Left renal pelvis (tissue), 4 donors: ENCODE measurements around the gene CLRN3. TPM values are rescaled to one million over a fixed set of nuclear protein-coding genes. Genes with fewer than 3 reads are reported as not detected.

Source experiments
- DNase-seq, 4 donors: peaks; one replicate each; pipeline ENCODE4 v3.0.0-alpha.2; 2013; ENCODE audit warnings: low read depth in 4 of 4, low spot score in 3 of 4
- polyA plus RNA-seq, 4 donors: library from polyadenylated mRNA; unstranded; fragments of 120-200 nt; gene quantifications; one replicate each; pipeline ENCODE4 v1.2.1, GENCODE V29; 2013; ENCODE audit not compliant: insufficient read length in 4 of 4

CLRN3 gene
- polyA plus RNA-seq, 4 donors: 14.4 to 19.7 (median 17.0) TPM; not detected in 1

DNA sequence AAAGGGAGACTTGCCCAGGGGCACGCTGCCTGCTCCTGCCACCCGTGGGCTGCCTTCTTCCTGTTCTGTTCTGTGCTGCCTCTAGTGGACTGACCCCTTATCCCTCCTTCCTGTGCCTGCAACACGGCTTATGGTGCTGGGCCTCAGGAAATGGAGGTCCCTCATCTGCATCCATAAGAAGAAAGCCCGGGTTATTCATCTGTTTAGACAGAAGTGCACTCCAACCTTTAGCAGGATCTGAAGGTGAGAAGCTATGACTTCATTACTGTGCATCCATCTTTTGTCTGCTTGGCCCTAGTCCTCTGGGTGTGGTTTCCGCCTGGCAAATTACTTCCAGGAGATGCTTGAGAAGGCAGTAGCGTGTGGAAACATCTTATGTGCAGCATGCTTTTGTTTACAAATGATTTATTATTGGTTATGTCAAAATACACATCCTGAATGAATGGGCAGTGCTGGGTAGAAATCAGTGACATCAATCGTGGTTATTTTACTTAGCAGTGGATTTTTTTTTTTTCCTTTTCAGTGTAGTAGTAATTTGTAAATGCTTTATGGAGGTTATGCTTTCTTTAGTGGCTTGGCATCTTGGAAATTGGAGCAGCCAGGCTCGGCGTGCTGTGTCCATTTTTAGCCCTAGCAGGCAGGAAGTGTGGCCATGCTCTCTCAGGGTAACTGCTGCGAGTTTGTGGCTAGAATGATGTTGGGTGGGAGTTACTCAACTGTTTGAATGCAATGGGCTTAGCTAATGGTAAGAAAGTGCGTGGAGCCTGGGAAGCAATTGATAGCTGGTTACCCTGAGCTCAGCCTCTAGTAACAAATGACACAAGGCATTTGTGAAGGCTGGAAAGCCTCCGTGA, 26.9 kb upstream of the CLRN3 start:
- no peak for DNase-seq

DNA sequence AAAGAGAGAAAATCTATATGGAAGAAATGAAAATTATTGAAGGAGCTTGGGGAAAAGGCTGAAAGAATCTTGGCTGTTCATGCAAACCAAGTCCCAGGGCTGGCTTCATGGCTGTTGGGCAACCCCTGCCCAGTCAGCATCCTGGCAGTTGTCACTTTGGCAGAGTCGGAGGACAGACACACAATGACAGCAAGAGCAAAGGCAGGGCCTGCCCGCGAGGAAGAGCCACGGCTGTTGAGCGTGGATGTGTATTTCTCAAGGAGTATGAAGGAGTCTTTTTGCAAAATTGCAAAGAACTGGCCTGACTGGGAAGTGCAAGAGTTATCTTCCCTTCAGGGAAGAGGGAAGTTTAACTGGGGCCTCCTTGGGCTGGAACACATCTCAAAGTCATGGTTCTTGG, 25.8 kb upstream of the CLRN3 start:
- DNase-seq: no peak

DNA sequence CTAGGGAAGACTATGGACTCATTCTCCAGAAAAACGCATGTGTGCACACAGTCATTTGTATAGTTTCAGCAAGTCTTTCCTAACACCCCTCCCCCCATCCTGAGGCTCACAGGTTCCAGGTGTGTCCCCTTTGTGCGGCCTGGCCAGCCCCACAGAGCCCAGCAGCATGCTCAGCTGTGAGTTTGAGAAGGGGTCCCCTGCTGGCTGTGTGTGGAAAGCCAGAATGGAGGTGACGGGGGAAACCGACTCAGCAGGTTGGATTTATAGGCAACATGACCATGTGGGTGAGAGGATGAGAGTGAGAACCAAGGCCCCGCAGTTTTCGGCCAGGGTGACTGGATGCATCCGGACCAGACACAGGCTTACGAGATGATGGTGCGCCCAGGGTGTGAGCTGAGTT, 24.1 kb upstream of the CLRN3 start:
- no peak for DNase-seq

DNA sequence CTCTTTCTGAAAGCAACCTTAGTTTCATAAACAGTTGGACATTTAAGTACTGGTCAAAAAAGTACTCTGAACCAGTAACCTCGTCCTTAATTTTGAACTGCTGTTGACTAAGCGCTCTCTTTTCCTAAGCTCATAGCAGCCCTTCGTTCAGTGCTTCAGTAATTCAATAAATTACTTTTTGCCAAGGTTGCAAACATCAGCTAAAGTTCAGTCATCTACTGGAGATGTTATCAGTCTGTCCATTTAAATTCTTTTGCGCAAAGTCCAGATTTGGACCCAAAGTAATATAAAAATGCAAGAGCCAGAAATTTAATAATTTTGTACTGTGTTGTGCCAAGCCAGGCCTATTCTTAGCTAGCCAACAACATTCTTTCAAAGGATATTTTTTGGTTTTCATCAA, 22.6 kb upstream of the CLRN3 start:
- no peak for DNase-seq

DNA sequence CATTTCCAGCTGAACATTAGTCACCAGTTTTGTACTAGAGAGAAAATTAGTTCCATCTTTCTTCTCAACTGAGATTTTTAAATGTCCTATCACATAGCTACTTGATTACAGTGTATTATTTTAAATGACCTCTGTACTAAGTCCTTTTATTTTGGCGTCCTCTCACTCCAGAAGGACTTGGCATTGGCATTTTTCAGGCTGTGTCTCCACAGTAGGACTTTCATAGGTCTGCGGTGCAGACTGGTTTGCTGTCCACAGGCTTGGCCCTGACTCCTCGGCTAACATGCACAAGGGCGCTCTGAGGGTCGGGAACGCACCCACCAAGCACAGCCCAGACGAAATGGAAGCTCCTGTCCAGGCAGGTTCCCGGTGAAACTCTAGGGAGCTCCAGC, 20.6 kb upstream of the CLRN3 start:
- no peak for DNase-seq

DNA sequence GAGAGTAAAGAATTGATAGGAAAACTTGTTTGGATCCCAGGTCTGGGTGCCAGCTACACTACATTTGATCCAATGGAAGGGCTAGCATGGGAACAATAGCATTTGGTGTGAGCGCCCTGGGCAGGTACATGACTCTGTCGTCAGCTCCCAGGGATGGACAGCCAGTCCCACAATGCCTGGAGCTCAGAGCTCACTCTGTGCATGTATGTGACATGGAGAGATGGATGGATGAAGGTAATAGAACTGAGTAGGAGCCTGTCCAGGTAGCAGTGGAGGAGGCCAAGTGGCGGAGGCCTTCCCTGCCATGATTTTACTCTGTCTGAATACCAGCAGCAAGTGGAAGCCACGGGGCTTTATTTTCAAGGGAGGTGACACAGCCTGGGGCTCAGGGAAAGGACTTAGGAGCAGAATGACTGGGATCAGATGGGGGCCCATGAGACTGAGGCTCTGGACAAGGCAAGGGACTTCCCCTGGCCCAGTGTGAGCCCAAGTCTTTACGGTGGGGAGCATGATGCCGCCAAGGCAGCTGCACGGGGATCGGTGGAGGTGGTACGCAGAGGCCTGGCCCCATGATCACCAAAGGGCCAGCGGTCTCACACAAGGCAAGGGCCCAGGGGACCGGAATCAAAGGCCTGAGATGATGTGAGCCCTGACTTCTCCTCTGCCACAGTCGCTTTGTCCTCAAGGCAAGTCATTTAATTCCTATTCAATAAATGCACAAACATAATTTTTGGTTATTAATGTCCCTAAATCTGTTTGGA, 20.0 kb upstream of the CLRN3 start:
- no peak for DNase-seq

DNA sequence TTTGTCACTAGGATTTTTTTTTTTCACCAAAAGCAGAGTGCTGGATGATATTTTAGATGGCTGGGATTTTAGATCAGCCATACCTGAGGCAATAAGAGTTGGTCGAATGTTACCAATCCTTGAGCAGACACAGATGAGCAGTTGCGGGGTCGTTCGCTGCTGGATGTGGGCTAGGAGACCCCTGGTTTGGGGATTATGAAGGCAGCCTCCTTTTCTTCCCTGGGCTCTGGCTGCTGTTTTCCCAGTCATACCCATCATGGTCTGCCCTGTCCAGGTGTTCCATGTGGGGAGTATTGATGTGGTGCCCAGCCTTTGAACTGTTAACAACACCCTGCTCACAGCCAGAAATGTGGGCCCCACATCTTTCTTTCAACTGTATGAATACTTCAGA, 19.1 kb upstream of the CLRN3 start:
- no peak for DNase-seq

DNA sequence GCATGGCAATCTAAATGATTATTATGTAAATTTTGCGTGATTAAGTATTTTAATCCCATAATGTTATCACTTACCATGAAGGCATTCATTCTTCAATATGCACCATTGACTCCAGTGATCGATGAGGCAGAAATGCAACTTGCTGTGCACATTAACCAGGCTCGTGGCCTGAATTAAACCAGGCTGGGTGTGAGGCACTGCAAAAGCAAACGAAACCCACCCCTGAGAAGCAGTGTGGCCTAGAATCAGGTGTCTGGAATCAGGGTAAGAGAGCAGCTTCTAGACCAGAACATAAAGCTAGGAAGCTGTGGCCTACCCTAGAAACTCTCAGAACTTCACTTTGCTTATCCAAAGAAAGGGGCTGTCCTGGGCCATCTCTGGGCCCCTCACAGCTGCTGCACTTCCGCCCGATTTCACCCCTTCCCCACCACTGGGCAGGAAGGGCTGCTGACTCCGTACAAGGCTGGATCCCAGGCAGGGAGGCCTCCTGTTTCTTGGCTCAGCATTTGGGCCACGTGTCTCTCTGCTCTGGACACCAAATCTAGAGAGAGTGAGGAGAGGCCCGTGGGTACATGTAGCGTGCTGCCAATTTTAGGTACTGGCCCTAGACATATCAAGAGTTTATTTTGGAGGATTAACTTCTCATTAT, 18.6 kb upstream of the CLRN3 start:
- DNase-seq: no peak

DNA sequence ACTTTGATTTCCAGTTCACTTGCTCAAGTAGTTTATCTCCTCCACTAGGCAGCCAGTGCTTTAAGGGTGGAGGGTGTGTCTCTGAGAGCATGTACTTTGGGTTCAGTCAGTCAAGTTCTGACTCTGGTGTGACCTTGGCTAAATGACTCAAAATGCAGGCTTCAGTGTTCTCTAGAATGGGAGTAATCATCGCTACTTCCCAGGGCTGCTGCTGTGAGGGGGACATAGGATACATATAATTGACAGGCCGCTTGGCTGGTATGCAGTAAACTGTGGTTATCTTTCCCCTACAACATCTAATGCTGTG, 17.7 kb upstream of the CLRN3 start:
- DNase-seq: no peak

DNA sequence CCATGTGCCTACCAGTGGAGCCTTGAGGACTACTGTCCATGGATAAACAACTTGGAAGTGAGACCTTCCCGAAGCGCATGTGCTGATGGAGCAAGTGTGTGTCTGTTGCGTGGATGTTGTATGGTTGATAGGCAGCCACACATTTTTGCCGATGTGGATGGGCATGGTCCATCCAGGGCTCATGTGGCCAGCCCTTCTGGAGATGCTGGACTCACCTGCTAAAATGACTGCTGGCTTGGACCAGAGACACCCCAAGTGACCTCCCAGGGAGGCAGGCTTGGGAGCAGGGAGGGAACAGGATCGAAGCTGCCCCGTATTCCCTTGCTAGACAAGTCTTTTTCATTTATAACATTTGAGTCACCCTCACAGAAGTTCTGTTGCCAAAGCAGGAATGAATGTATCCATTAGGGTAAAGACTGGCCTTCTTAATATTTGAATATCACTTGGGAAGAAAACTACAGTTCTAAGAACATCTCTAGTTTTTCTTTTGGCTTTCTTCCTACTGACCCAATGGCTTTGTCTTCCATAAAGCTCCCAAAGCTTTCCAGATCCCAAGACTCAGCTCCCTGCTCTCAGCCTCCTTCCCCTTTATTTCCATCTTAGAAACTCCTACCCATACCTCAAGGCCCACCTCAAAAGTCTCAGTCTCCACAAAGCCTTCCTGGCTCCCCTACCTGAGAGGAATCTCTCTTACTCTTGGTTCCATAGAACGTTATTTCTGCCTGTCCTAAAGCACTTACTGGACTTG, 17.1 kb upstream of the CLRN3 start:
- no peak for DNase-seq

DNA sequence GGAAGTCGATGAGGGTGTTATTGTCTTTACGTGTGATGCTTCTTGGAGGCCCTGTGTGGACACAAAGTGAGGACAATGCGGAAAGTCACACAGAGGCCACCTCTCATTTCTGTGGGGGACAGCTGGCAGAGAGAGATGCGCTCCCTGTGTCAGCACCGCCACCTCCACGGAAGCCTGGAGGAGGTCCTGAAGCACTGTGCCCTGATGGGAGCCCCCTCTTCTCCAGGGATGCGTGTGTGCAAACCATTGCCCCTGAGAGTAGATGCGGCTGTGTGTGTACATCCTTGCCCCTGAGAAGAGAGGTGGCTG, 16.2 kb upstream of the CLRN3 start:
- no peak for DNase-seq

DNA sequence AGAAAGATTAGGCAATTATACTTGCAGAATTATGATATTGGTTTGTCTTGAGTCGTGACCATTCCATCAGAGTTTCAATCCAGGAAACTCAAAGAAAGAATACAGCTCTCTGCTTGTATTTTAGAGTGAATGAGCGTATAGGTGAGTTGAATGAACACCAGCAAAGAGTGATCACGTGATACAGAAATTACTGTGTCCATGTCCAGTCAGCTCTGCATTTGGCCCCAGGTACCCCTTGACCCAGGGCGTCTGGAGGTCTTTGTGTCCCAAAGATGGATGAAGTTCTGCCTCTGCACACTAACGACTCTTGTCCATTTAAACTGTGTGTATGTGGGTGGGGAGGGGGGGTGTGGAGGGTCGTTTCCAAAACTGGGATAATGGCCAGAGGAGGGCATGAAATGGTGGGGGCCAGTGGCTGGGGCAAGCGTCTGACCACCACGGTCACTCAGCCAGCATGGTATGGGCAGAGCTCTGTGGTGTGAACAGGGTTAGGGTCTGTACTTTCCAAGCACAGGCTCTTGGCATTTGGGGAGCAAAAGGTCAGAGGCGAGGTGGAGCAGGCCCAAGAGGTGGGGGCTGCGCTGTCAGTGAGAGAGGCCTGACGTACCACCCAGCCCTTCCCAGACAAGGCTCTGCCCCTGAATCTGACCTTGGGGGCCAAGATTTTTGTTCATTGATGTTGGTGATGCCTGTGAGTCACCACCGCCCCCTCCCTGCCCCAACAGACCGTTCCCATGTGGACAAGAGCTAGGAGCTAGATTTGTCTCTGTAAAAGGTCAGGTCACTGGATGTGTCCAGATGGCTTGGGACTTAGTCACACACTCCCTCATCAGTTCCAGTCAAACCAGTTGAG, 15.6 kb upstream of the CLRN3 start:
- no peak for DNase-seq

DNA sequence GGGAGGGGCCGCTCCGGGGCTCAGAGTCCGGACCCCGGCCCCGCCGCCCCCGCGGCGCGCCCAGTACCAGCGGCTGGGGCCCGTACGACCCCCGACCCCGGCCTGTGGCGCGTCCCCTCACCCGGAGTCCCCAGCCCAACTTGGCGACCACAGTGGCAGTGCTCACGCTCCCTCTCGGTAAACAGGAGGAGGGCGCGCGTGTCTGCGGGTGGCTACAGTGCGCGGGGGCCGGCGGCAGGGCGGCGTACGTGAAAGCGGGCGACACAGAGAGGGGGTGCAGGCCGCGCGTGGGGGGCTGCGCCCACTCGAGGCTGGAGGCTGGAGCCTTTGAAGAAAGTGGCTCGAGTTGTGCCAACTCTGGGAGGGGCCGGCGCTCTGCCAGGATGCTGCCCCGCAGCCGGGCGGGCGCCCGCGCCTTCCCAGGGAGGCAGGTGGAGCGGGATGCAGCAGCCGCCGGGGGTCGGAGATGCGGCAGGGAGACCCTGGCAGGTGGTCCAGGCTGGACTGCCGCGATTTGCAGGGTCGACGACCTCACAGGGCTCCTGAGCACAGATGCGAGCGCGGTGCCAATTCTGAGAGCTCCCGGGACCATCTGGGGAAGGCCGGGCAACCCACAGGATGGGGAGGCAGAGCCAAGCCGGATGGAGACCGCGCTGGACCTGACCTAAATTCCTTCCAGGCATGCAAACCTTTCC, 14.8 kb upstream of the CLRN3 start:
- DNase-seq: no peak

DNA sequence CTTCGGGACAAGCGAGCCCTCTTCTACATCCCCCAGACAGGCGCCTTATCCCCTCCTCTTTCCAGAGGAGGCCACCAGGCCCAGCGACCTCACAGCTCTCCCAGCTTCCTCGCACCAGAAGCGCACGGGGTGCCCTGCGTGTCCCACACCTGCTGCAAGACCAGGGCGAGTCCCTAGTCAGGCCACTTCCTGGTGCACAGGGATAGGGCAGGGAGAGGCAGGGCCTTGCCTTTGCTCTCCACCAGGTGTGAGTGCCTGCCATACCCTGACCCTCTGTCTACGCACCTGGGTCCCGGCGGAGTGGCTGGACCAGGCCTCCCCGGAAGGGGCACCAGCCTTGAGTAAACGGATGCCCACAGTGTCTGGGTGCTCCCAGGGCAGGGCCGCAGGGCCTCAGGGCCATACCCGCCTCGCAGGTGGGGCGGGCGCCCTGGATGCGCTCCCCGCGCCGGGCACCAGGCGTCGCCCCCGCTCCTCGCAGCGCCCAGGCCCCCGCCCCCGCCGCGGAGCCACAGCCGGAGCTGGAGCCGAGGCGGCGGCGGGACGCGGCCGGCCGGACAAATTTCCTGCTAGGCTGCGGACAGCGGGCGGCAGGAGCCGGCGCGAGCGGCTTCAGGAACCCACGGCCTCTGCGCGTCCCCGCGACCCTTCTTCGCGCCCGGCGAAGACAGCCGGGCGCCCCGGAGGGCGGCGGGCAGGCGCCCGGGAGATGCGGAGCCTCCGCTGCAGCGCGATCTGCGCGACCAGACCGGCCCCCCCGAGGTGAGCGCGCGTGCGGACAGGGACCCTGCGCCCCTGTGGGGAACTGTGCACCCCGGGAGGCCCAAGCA, 14.0 kb upstream of the CLRN3 start, which contains the start of gene PTPRE:
Gene PTPRE (plus strand): TSS at position 556 of the 830 bp plus-strand sequence. CDS start 133,779 bp downstream, outside the sequence.
- DNase-seq: peak in 2 of 4 donors; percentile 30 to 36

DNA sequence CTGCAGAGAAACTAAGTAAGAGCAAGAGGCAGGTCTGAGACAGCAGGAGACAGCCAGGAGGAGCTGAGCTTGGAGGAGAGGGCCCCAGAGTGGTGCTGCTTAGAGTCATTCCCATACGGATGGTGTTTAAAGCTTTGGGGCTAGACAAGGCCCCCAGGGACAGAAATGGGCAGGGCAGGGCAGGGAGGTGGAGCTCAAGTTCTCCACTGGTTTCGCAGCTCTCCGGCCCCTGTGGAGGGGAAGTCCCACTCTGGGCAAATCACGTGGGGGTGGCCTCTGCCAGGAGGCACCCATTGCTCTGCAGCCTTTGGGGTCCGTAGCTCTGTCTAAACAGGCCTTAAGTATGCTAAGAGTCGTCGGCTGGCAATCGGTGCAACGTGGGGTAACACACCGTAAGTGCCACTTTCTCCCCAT, 13.1 kb upstream of the CLRN3 start:
- no peak for DNase-seq

DNA sequence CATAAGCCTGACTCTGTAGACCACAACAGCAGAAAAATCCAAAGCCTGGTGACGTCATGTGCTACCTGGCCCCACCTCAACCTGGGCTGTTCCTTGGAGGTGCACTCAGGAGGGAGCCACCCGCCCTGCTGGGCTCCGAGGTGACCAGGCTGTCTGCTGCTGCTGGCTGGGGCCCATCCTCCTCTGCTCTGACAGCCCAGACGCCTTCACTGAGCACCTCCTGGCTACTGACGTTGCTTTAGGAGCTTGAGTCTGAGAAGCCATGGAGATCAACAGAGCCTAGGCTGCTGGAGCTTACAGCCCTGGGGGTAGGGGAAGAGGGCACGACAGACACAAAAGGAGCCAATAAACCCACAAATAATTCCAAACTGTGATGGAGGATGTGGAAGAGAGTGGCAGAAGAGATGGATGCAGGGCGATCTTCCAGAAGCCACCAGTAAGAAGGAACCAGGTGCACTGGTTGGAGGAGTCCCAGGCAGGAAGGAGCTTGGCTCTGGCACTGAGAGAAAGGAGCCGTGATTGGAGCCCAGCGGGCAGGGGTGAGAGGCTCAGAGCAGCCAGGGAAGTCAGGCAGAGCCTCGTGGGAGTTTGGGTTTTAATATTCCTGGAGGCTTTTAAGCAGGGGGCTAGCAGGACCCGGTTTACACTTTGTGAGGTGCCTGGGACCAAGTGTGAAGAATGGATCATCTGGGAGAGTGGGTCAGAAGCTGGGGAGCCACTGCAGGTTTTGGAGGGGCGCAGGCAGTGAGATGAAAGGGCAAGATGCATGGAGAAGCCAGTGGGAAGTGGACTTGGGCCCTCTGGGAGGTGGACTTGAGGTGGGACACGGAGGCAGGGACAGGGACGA, 12.5 kb upstream of the CLRN3 start:
- DNase-seq: no peak

DNA sequence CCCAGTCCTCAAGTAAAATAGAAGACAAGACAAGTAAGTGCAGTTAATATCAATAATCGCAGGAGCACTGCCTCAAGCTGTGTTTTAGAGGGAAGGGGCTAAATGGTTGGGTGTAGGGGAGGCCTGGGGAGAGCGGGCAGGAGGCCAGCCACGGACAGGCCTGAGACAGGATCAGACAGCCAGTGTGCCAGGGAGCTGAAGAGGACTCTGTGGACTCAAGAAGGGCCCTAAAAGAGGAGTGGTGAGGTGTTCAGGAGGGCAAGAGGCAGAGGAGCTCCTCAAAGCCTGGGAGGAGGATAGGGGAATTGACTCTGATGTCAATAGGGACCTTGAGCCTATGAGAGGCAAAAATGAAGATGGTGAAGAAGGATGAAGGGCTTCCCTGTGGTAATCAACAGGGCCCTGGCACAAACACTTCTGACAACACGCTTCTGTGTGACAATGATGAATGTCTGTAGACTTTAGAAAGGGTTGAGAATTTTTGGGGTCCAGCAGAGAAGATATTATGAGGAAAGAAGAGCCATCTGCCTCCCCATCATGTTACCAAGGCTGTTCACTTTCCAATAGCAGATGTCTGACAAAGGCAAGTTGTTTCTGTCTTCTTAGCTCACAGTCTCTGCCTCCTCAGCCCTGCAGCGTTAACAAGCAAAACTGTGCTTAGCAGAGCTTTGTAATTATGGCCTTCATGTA, 11.7 kb upstream of the CLRN3 start:
- DNase-seq: no peak
